GM21737 (cell line): Measurements from ENCODE around the gene ZNF831.

Source experiments
- ATAC-seq: cut with Tn5 transposase; IDR thresholded peaks from one replicate; pipeline ENCODE4 v1.9.1; 2021; ENCODE audit warnings: mild to moderate bottlenecking, moderate library complexity; ENCODE audit not compliant: unreplicated experiment

Gene ZNF831

GRCh38 chr20:59154317-59155013 lies 9.2 kb upstream of the ZNF831 start:
- ATAC-seq = no peak

GRCh38 chr20:59157064-59157463 lies 6.6 kb upstream of the ZNF831 start:
- ATAC-seq = no peak

DNA sequence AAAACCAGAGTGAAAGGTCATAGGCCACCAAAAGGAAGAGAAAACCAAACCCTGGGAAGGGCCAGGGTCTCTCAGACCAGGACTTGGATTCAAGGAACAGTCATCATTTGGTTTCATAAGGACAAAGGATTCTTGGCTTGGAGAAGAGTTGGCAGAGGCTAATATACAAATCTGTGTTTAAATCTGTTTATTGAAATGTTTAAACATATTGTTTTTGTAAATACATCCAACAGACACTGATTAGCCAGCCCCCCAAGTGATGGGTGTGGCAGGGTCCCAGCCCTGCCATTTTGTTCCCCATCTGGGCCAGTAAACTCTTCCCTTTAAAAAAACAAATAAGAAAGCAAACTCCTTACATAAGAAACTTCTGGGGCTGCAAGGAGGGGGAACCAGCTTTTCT lies 6.1 kb upstream of the ZNF831 start:
- ATAC-seq = no peak

- ATAC-seq = no peak
These were observed 5.6 kb upstream of the ZNF831 start for GRCh38 chr20:59157961-59158541.

- ATAC-seq = no peak
These were observed 4.9 kb upstream of the ZNF831 start for GRCh38 chr20:59158673-59159072.

DNA sequence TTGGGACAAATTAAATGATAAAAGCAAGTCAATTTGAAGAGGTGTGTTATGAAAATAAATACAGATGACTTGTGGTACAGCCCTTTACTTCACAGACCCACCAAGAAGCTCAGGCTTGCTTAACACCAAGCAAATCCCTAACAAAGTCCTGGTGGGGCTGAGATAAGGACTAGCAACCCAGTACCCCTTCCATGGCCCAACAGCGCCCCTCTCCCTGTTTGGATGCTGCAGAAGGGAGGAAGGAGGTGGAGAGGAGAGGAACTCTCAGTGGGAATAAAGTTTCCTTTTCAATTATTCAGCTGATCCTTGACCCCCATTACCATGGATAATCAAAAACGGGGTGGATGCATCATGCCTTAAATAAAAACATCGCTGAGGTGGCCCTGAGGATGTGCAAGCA lies 4.5 kb upstream of the ZNF831 start:
- ATAC-seq = no peak

DNA sequence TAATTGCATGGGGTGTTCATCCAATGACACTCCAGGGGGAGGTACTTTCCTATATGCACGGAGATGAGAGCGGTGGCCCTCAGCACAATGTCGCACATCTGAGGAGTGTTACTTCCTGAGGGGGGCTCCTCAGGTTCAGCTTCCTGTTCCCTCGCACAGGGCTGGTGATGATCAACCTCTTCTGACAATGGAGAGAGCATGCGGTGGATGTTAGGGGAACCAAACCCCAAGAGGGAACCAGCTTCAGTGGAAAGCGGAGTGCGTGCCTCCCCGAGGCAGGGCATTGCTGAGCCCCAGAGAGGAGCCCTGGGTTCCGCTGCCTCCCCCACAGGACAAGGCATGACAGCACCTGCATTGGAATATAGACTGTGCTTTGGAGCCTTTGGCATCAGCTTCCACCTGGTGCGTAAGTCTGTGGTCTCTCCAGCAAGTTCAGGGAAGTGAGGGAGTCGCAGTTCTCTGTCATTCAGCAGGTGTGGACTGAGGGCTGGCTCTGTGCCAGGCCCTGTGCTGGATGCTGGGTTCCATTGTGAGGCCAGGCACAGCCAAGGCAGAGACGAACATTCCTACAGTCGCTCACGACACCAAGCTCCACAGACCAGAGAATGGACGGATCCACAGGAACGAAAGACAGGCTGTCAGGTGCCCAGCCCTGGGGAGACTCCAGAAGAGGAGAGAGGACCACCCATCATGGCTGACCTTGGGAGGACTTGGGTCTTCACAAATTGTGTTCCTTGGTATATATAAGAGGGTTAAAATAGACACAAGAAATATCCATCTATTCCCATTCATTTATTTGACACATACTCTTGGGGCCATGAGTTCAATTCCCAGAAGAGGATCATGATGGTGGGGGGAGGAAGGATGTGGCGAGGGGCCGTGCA lies 3.9 kb upstream of the ZNF831 start:
- ATAC-seq = no peak

GRCh38 chr20:59160389-59161115 lies 3.1 kb upstream of the ZNF831 start:
- ATAC-seq = no peak

GRCh38 chr20:59161721-59162120 lies 1.9 kb upstream of the ZNF831 start:
- ATAC-seq = no peak

DNA sequence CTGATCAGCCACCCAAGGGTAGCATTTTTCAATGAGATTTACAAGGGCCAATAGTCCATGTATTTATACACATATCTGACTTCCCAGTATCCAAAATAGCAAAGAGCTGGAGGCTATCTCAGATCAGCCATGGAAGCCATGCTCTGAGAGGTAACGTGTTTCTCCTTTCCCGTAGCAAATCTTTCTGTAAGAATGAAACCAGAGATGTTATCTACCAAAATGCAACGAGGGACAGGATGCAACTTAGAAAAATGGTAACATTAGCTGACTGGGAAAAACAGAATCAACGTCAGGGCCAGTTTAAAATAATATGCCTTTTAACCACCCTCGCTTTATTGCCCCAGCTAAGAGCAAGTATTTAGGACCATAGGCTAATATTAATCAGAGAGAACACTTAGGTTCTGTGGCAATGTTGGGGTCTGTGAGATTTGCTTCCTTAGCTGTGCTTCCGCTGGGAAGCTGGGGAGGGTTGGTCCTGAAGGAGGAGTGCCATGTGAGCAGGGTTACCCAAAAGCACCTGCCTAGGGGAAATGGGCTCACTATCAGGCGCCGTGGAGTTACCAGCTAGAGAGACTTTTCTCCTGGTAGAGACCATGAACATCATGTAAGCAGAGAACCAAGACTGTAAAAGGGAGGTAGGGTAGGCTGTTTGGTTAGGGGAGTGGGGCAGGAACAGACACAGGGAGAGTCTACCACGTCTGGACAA lies 1.2 kb downstream of the ZNF831 start:
- ATAC-seq = no peak

- ATAC-seq = no peak
These were observed 1.8 kb downstream of the ZNF831 start for GRCh38 chr20:59165396-59165795.

DNA sequence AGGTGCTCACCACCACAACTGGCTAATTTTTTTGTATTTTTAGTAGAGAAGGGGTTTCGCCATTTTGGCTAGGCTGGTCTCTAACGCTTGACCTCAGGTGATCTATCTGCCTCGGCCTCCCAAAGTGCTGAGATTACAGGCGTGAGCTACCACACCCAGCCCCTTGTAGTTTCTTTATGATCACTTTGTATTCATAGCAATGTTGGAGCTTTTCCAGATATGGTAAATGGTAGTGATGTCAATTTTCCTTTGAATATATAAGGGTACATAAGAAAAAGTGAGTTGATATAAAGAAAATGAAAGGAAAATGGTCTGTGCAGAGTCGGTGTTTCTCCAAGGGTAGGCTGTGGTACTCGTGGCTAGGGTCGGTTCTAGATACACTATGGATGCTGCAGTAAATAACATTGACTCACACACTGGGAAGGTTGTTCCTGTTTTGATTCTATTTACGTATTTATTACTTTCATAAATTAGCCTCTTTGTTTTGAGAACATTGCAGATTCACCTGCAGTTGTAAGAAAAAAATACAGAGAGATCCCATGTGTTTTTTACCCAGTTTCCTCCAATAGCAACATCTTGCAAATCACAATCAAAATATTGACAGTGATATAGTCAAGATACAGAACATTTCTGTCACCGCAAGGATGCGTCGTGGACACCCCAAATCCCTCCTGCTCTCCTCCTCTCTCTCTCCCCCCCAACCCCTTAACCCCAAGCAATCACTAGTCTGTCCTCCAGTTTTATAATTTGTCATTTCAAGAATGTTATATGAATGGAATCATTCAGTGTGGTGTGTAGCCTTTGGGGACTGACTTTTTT lies 2.5 kb downstream of the ZNF831 start:
- ATAC-seq = no peak

DNA sequence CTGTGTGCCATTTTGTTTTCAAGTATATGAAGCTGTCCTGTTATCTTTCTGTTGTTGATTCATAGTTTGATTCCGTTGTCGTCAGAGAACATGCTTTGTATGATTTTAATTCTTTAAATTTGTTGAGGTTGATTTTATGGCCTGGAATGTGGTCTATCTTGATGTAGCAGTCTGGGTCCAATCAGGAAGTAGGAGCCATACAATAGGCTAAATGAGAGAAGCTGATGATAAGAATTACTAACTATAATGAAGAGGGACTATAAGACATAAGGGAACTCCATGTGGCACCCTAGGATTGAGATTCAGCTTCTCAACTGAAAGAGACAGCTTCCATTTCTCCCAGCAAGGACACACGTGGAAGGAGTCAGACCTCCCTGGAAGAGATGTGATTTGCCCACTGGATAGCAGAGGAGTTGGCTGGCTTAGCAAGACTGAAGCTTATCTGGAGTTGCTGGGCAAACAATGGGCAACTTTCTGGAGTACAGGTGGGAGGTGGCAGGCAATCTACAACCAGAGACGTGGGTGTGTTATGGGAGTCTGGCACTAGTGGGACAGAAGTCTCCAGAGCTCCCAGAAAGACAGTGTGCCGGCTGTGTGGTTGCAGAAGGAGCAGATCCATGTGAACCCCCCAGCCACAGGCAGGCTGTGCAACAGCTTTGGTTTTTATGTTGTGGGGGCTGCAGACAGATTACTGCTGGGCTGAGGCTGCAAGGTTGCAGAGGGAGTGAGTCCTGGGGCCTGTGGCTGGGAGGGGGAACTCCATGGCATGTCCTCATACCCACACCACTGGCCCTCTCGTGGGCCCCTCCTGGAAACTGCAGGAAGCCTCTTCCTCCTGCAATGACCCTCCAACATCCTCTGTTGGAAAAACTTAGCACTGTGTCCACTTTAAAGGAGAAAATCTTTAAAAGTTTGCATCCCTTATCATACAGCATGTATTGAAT lies 7.1 kb downstream of the ZNF831 start:
- ATAC-seq = no peak

- ATAC-seq = no peak
These were observed 8.4 kb downstream of the ZNF831 start for GRCh38 chr20:59171986-59172385.

- no peak for ATAC-seq
These were observed 10.4 kb downstream of the ZNF831 start for GRCh38 chr20:59173938-59174491.

DNA sequence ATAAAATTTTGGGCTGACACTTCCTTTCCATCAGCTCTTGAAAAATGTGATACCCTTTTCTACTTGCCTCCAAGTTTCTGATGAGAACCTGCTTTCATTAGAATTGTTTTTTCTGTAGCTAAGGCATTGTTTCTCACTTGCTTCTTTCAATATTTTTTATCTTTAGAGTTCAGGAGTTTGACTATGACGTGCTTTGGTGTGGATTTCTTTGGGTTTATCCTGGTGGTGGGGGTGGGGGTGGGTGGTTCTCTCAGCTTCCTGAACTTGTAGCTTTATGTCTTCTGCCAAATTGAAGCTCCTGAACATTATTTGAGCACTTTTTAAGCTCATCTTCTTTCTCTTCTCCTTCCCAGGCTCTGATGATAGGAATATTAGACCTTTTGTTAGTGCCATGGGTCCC lies 11.4 kb downstream of the ZNF831 start:
- ATAC-seq = no peak

DNA sequence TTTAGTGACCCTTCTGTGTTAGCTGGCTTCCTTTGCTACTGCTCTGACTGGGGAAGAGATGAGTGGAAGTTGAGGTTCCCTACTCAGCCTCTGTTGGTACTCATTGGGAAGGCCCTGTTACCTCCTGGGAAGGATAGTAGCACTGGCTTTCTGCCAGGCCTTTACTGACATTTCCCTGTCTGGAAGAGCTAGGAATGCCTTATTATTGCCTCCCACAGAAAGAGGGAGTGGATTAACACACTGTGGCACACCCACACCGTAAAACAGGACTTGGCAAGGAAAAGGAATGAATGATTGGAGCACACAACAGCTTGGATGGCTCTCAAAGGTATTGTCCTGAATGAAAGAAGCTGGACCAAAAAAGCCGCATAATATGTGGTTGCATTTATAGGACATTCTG lies 12.2 kb downstream of the ZNF831 start:
- ATAC-seq = no peak

GRCh38 chr20:59176812-59177211 lies 13.2 kb downstream of the ZNF831 start:
- no peak for ATAC-seq
